DMS 273 (cell line): ENCODE measurements around the gene TPD52L1.

Experiments used
- DNase-seq: peaks from one replicate; lab custom pipeline; 2025; ENCODE audit not compliant: unreplicated experiment; lab: John Stamatoyannopoulos, UW

The TPD52L1 gene

DNA sequence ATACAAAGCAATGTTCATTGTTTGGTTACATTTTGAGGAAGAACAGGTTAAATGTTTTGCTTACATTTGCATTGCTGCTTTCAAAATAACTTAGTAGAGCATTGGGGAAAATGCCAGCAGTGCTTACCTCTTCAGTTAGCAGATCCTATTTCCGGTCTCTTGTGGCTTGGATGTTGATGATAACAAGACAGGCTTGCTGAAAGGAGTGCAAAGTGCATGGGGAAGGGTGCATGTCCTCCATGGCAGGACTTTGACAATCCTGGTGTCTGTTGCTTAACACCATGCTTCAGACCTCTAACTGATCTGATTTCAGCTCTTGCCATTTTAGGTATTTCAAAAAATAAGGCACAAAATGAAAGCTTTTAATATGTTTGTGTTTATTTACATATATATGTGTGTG is 21.1 kb downstream of the TPD52L1 start:
- DNase-seq = no peak

DNA sequence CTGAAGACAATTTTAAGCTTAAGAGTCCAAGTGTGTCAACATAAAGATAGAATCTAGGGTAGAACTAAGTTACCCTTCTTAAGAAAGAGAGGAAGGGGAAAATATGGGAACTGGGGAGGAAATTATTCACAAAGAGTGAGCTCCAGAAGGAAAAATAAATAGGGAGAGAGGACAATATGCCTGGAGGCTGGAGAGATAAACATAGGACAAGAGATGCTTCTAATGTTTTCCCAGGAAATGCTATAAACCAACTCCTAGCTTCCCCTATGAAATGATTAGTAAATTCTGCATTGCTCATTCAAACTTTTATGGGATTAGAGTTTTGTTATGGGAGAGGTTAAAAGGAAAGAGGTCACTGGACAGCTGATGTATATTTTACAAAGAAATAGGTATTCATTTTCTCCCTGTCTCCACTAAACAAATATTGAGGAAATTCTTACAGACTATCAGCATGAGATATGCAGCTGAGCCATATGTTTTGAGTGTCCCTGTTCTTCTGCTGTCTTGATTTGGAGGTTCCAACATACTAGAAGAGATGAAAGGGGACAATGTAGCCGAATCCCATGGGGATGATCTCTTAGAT is 22.0 kb downstream of the TPD52L1 start:
- no peak for DNase-seq

DNA sequence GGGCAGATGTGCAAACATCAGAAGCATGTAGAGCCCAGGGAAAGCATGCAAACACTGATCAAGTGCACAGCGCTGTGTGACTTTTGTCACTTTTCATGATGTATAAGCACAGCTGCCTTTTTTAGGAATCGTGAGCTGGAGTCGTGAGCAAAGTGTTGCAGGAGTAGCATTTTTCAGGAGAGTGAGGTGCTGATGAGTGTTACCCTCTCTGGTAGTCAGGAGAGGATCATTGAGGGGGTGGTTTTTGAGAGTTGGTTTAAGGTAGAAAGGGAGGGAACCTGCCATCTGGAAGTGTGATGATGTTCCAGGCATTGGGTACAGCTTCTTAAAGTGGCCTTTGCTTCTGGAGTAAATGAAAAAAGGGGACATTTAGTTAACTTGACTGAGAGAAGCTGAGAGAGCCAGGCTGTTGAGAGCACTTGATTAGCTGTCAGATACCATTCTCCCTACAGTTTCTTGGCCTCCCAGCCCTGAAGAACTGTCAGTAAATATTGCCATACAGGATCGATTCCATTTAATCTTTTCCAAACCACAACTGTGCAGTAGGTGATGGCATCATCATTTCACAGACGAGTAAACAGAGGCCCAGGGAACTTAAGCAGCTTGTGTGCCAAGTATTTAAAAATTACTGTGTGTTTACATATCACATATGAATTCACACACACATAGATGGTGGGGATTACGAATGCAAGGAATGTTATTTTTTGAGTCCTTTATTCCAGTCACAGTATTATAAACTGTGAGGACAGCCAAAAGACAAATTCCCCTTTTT is 28.9 kb downstream of the TPD52L1 start:
- DNase-seq = no peak

DNA sequence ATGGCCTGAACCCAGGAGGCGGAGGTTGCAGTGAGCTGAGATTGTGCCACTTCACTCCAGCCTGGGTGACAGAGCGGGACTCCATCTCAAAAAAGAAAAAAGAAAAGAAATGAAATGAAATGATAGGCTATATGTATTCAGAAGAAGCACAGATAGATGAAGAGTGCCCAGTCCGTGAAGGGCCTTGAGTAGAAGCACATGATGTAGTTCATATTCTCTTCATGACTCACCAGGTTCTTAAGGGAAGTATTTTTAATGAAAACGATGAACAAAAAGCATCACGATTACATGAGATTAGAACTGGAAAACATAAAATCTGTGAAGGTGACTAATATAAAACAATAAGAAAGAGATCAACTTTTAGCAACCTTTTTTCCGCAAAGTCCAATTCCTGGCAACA is 29.8 kb downstream of the TPD52L1 start:
- DNase-seq = no peak

DNA sequence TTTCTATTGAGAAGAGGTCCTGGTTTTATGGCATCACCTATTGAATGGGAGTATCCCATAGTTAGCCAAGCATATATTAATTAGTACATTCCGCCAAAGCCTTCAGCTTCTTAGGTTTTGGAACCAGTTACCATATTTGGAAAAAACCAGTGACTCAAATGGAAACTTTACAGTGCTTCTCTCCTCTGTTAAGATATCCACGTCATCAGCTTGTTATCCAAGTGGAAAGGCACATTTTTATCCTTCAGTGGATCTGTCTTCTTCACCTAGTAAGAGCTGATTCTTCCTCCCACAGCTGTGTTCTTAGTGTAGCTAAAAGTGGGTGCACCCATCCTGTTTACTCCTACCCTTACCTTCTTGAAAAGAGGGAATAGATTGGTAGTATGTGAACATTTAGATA is 34.5 kb downstream of the TPD52L1 start:
- DNase-seq = no peak

DNA sequence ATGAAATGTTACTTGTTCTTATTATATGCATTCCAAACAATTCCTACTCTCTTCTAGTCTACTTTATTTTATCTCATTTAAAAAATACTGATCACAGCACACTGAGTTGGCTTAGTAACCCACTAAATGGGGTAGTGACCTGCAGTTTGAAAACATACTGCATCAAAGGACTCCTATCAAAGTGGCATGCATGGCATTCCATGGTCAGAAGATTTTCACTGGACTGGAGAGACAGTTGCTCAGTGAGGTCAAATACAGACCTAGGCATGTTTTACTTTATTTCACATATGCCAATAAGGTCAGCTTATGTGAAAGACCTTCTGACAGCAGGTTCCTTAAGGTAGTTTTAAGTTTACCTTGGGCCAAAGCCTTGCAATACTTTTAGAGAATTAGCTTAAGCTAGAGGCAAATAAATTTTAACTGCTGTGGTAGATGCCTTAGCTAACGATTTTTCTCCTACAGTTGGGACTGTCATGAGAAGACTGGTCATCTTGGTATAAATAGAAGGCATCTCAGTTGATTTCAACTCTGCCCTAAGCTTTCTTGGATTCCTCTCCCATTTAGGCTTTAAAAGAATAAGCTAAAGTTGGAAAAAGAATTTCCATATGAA is 35.1 kb downstream of the TPD52L1 start:
- DNase-seq = no peak

DNA sequence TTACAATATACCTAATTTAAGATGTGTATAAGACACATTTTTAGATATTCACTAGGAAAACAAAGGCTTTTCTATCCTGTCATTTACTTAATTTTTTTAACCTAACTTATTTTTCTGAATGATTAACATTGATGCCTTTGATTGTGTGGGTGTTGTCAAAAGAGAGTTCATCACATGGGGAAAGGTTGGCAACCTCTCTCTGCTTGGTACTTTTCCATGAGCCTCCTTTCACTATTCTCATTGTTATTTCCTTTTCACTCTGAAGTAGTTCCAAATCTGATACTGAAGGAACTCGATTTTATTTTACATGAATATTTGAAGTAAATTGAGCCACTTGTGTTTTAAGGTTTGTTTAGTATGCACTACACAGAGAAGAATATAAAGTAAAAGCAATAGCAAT is 35.9 kb downstream of the TPD52L1 start:
- DNase-seq = no peak

DNA sequence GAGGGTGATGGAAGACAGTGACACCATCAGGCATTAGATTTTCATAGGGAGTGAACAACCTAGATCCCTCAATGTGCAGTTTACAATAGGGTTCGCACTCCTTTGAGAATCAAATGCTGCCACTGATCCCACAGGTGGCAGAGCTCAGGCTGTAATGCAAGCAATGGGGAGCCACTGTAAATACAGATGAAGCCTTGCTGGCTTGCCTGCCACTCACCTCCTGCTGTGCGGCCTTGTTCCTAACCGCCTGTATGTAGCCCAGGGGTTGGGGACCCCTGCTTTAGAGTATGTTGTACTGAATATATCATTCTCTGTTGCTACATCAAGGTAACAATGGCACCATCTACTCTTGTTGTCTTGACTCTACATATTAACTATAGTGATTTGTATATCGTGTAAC is 37.1 kb downstream of the TPD52L1 start:
- DNase-seq = no peak

DNA sequence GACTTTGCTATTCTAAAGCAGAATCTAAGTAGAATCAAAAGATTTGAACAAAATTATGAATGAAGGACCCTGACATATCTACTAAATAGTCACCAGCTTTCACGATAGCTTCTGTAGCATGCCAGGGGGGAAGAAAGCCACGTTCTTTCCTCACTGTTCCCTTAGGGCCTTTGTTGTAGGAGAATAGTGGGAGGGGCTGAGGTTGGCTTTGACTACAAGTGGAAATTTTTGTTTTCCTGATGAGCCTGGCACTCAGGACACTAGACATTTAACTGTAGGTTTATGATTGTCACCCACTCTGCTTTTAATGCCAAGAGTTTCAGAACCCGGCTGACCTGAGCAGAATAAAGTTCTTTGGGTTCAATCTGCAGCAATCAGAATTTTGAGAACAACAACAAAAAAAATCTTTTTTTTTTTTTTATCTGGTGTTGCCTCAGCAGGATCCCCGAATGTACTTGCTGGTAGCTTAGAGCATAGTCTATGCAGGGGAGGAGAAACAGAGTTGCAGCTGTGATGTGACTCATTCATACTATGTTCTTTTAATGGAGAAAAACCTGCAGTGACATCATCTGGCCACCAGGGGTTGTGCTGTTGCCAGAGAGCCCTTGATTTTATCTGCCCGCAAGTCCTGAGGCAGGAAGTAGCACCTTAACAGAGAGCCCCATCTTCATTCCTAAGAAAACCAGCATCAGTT is 38.5 kb downstream of the TPD52L1 start:
- DNase-seq = peak; percentile 83

DNA sequence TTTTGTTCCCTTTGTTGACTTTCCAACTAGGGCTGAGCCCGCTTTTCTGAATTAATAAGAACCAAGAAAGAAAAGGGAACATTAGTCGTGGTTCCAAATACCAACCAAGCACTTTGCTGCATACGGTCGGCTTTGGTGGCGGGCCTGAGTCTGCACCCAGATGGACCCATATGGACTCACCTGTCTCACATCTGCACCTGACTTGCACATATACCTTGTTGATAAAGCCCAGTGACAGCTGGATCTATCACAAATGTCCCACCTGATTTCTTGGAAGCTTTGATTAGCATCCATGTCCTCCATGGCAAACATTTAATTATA is 39.0 kb downstream of the TPD52L1 start:
- no peak for DNase-seq

DNA sequence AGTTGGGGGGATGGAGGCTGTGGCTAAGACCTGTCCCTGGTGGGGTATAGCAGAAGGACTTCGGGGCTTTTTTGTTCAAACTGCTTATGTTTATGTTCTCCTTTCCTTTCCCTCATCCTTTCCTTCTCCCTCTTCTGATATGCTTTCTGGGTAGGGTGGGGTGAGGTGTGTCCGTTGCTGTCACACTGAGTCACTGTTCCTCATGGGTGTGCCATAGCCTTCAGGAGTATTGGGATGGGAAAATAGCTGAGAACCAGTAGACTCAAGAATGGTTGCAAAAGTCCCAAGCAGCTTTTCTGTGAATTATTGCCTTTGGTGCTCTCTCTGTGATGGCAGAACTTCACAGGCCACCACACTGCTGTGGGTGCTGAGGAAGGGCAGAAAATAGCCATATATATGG is 39.6 kb downstream of the TPD52L1 start:
- DNase-seq = no peak

DNA sequence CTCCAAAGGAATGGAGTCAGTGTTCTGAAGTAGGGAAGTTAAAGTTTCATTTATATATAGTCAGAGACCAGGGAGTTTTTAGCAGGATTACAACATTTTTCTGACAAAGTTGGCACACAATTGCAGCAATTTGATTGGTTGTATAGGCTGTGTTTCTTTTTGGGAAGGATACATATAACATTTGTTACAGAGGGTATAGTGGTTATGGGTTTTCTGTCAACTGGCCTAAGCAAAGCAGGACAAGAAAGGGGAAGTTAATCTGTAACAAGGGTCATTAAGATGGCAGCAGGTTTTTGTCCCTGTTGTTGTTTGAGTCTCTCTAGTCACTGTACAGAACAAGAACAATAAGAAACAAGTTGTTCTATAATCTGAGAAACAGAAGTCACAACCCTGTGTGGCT is 41.4 kb downstream of the TPD52L1 start:
- DNase-seq = no peak

DNA sequence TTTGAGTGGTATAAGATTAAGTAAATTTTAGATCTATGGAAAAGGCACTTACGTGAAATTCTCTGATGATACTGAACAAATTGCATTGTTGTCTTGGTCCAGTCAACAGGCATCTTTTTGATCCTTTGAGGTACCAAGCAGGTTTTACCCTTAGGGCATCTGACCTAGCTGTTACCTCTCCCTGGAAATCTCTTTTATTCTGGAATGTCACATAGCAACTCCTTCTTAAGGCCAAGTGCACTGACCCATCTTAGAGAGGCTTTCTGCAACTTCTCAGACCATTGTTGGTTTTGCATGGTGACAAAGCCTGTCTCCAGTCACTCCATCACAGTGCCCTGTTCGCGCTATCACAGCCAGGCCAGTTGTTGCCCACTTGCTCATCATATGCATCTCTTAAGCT is 42.0 kb downstream of the TPD52L1 start:
- DNase-seq = no peak

DNA sequence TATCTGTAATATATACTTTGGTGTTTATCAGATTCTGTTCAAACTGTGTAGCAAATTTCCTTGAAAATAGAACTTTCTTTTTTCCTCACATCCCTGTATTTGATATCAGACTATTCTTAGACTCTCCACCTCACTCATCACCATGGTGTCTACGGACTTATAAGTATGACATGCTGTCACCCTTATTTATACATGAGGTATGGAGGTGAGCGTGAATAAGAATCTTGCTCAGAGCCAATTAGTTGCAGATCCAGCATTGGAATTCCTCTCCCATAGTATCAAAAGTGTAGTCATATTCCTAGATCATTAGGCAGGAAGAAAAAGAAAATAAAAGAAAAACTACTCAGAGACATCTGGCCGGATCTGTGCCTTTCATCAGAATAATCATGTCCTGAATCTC is 43.0 kb downstream of the TPD52L1 start:
- DNase-seq = peak; percentile 4

DNA sequence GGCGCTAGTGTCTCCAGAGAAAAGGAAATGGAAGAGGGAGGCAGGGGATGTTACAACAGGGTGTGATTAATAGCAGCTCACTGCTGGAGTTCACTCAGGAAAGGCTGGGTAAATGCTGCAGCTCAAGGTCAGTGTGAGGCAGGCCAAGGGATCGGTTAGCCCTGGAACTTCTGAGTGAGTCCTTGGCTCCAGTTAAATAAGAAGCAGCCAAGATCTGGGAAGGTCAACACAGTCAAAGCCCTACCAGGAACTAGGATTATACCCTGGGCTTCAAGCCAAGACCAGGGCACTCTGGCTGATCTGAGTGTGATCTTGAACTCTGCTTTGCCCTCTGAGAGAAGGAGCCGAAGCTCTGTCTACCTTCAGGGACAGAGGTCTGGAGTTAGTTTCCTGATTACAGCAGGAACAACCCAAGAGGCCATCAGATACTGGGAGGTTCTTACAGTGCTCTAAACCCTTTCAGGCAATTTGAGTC is 44.3 kb downstream of the TPD52L1 start:
- peak; percentile 36 for DNase-seq

DNA sequence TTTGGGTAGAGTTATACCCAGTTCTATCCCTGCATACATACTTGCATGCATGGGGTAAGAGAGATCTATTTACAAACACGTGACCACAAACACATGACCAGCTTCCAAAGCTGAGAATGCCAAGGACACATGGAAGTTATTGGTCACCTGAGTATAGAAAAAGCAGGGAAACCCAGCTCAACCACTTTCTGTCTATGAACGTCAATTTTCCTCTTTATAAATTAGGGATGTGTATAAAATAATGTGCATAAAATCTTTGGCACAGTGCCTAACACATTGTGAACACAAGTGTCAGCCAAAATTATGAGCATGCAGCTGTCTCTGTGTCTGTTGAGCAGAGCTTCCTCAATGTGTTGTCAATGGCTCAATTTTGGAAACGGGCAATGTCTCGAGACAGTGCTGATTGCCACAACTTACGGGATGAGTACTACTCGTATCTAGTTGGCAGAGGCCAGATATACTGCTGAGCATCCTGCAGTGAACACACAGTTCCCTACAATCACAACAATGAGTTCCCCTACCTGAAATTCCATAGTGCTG is 44.9 kb downstream of the TPD52L1 start:
- DNase-seq = no peak

DNA sequence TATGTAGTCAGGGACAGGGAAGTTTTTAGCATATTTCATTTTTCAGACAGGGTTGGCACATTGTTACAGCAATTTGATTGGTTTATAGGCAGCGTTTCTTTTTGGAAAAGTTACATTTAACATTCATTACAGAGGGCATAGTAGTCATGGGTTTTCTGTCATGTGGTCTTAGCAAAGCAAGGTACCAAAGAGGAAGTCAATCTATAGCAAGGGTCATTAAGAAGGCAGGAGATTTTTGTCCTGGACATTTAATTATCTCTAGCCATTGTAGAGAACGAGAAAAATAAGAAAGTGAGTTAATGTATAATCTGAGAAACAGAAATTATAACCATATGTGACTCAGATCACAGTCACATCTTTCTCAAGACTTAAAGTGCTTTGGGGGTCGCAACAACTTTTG is 47.4 kb downstream of the TPD52L1 start:
- no peak for DNase-seq

DNA sequence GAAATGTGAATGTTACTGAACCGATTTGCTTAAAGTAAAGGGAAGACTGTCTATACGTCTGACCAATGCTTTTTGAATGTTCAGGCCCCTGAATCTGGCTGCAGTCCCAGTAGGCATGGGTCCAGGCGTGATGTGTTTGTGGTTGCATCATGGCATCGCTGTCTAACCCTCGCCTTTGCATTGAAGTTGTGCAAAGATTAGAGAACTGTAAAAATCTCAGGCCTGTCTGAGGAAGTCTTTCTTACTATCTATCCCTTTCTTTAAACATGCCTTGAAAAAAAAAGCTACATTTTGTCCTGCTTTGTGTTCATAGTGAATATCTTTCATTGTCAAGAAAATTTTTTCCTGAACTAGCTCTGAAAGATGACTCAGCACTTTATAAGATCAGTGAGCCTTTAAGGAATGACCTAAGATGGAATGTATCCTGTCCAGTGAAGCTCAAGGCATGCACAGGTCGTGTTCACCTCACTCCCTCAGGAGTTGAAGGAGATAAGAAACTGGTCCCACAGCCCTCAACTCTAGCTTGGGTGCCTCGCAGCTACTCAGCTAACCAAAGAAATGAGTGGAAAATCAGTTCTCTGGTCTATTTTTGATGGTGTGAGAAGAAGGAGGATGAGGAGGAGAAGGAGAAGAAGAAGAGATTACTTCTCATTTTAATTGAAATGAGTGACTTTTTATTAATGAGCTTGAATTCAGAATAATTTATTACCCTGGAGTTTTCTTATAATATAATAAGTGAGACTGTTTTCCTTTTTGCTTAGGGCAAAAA is 48.6 kb downstream of the TPD52L1 start:
- DNase-seq = peak; percentile 68

DNA sequence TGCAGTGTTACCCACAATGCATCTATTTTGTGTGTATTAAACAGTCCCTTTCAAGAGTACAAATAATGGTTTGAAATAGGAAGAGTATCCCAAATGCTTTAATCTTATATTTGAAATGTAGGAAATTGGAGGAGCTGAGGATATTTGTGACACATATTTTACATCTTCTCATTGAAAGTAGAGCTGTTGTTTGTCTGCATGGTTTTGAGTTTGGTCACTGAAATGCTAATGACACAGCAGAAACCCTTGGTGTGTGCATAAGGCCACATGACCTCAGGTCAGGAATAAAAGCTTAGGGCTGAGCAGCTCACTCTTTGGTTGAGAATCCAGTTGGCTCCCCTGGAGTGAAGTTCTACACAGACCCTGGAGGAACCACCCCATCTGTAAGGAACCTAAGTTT is 49.8 kb downstream of the TPD52L1 start:
- no peak for DNase-seq

DNA sequence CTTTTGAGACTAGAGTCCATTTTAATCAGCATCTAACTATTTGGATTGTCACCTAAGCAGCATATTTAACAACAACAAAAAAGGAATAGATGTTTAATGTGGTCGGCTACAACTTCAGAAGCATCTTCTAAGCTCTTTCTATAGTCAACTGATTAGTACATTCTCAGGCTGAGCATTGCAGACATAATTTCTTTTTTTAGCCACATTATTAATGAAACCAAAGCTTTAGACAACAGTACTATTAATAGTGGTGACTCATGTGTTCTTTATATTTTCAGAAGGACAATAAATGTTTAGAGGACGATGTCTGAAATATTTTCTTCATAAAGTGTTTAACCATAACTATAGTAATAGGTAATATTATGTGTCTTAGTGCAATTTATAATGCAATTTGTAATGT is 52.4 kb downstream of the TPD52L1 start:
- DNase-seq = no peak

DNA sequence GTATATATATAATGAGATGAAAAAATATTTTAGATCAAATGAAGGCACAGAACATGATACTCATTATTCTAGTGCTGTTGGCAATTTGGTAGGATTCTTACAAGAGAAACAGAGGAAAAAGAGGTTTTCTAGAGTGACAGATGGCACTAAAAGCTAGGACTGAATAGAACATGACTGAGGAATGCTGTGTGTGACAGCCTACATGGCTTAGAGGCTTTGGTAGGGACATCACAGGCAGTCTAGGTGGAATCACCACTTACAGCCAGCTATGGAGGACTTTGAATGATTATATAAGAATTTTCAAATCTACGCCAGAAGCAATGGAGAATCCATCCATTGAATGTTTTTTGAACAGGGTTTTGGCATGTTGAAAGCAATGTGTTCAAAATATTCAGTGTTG is 52.8 kb downstream of the TPD52L1 start:
- no peak for DNase-seq
